Frontal cortex (tissue), 4 donors: ENCODE results near the gene POU2F1. TPM values are rescaled to one million over a fixed set of nuclear protein-coding genes. Genes with fewer than 3 reads are reported as not detected.

ENCODE experiments used
- DNase-seq, 2 donors: peaks; one replicate each; pipeline ENCODE4 v3.0.0; 2012; ENCODE audit warnings: low spot score in 2 of 2
- FAIRE-seq: peaks from 2 replicates; lab custom pipeline; 2012; peaks lifted over from hg19 to GRCh38; lab: Jason Lieb, UNC
- total RNA-seq: library from RNA; depleted of rRNA; stranded (reverse); fragments of >200 nt; gene quantifications from one replicate; pipeline ENCODE4 v1.2.3, GENCODE V29; 2014
- donor health status: control.
- donor health status: control.
- donor health status: control.

The POU2F1 gene
- total RNA-seq, 1 donor from 2014 or later: 19.2 TPM

DNA sequence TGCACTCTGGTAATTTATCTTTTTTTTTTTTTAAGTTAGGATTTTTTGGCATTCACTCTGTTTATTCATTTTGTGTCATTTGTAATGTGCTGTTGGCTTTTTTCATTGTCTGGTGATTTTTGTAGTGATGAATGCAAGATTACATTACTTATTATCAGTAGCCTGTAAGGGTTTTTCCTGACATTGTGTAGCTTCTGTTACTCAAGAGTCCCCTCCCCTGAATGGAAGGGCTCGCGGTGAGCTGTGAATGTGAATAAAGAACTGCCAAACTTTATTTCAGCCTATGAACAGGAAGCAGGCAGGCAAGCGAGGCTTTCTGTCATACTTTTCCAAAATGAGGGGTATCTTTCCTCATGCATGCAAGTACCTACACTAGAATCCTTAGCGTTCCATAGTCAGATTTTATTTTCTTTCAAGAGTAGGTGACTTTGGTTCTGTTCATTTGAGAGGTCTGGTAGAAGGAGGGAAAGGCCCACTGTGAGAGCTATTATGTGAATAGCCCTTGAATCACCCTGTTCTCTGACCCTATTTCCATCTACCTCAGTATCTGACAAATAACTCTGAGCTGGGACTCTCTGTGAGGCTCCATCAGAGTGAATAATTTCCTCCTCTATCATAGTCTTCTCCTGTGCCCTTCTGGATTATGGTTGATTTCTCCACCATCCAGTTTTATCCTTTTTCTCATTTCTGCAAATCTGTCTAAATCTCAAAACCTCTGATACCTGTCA, 183.6 kb downstream of the POU2F1 start:
- DNase-seq: no peak
- no peak for FAIRE-seq

- DNase-seq (no peak), FAIRE-seq (no peak)
Measured at GRCh38 chr1:167404908-167405307, 184.2 kb downstream of the POU2F1 start.

GRCh38 chr1:167408355-167408754, 187.7 kb downstream of the POU2F1 start:
- DNase-seq (no peak), FAIRE-seq (no peak)

DNA sequence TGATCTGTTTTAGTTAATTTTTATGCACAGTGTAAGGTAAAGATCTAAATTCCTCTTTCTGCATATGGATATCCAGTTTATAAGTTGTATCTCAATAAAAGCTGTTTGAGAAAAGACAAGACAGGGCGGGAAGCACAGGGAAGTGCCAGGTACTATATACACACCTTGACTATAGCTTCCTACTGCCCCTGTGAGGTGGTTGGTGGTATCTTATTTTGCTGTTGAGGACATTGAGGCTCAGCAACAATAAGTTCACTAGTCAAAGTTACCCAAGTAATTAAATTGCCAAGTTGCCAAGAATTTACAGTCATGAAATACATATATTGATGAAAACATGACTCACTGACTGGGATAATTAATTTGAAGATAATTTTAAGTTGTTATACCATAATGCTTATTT, 188.5 kb downstream of the POU2F1 start:
- DNase-seq (no peak), FAIRE-seq (no peak)

- FAIRE-seq (no peak), DNase-seq (no peak)
Measured at GRCh38 chr1:167412072-167412471, 191.4 kb downstream of the POU2F1 start.

GRCh38 chr1:167412920-167413319, 192.2 kb downstream of the POU2F1 start:
- DNase-seq (no peak), FAIRE-seq (no peak)

DNA sequence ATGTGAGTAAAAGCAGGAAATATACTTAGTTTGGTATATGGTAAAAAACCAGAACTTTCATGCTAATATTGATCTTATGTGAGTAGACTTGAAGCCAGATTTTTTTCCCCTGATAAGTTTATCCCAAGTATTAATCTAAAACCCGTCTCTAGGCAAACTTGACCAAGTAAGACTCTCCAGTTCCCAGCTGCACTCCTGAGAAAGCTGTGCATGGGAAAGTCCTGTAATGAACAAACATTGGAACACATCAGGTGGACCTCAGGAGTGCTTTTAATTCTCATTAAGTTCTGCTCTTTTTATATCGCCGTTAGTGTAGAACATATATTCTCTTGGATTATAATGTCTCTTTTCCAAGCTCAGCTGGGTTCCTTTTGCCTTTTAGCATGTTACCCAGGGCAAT, 192.6 kb downstream of the POU2F1 start:
- FAIRE-seq: no peak
- DNase-seq: no peak

- FAIRE-seq (no peak), DNase-seq (no peak)
Measured at GRCh38 chr1:167416506-167416905, 195.8 kb downstream of the POU2F1 start.

DNA sequence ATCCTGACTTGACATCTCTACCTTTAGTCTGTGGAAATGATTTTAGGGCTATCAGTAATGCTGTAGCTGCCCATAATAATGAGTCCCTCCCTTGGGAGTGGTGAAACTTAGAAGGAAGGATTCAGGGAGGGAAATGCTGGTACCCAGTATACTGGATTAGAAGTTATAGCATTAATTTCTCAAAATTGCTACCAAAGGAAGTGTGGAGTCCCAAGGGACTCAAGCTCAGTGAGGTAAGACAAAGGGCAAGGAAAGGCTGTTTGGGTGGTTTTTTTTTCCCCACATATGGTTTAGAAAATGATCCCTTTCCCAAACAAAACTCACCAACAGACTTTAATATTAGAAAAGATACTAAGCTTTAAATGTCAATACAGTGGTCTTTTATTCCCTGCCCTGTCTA, 197.7 kb downstream of the POU2F1 start:
- DNase-seq: no peak
- FAIRE-seq: no peak

- DNase-seq (no peak), FAIRE-seq (no peak)
Measured at GRCh38 chr1:167419245-167419644, 198.6 kb downstream of the POU2F1 start.

- DNase-seq: no peak
- no peak for FAIRE-seq
Measured at GRCh38 chr1:167420510-167420909, 199.8 kb downstream of the POU2F1 start.

GRCh38 chr1:167423684-167424619, 203.3 kb downstream of the POU2F1 start:
- DNase-seq (no peak), FAIRE-seq (no peak)

- FAIRE-seq (no peak), DNase-seq (no peak)
Measured at GRCh38 chr1:167425482-167425881, 204.8 kb downstream of the POU2F1 start.

- DNase-seq (no peak), FAIRE-seq (no peak)
Measured at GRCh38 chr1:167426716-167427115, 206.0 kb downstream of the POU2F1 start.

DNA sequence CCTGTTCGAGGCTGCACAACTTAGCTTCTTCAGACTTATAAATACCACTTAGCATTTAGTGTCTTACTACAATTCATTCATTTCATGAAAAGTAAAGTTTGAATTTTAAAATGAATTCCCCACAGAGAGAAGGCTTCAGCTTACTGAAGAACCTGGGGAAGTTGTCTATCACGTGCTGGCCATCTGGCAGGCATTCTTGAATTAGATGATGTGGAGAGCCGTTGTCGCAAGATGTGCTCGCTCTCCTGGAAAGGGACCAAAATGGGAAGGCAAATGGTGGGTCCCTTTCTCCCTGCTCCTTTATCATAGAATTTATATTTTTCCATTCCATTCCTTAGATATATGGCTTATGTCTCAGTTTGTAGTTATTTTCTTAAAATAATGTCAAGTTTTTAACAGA, 207.2 kb downstream of the POU2F1 start:
- FAIRE-seq (no peak), DNase-seq (no peak)

- FAIRE-seq (no peak), DNase-seq (no peak)
Measured at GRCh38 chr1:167428395-167428794, 207.7 kb downstream of the POU2F1 start.

GRCh38 chr1:167429612-167430011, 208.9 kb downstream of the POU2F1 start:
- DNase-seq (no peak), FAIRE-seq (no peak)

GRCh38 chr1:167430134-167430848, 209.6 kb downstream of the POU2F1 start:
- DNase-seq (no peak), FAIRE-seq (no peak)

- no peak for DNase-seq
- no peak for FAIRE-seq
Measured at GRCh38 chr1:167430849-167431242, 210.2 kb downstream of the POU2F1 start.

DNA sequence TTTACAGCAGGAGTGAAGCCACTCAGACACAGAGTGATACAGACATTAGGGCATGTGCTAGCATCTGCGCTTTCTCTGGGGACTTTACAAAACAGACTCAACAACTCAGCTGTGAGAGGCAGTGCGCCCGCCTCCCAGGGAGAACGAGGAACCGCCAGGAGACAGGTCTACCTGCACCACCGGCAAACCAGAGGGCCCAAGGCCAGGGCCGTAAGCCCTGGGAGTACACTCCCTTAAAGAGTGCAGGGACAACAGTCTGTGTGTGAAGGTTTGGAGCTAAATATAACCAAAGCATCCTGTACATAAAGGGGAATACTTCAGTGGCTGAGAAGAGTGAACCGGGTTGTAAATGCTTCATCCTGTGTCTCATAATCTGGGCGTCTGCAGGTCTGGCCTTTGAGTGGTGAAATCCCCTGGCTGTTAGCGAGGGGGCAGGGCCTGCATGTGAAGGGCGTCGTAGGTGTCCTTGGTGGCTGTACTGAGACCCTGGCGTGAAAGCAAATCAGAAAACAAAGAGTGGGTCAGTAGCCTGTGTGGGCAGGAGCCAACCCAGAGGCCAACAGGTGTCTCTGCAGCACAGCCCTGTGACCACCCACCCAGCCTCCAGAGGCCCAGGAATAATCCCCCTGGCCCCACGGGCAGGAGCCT, 210.7 kb downstream of the POU2F1 start:
- FAIRE-seq (no peak), DNase-seq (no peak)
